Dermis lymphatic vessel endothelial cell (primary cell): ENCODE results near the gene FOXI1. TPM values are rescaled to one million over a fixed set of nuclear protein-coding genes. Genes with fewer than 3 reads are reported as not detected.

Experiments
- total RNA-seq: library from RNA; depleted of rRNA; stranded (reverse); fragments of >200 nt; gene quantifications from 2 replicates; pipeline ENCODE4 v1.2.1, GENCODE V29; 2014

FOXI1 gene
- not detected in 2 replicates for total RNA-seq

DNA sequence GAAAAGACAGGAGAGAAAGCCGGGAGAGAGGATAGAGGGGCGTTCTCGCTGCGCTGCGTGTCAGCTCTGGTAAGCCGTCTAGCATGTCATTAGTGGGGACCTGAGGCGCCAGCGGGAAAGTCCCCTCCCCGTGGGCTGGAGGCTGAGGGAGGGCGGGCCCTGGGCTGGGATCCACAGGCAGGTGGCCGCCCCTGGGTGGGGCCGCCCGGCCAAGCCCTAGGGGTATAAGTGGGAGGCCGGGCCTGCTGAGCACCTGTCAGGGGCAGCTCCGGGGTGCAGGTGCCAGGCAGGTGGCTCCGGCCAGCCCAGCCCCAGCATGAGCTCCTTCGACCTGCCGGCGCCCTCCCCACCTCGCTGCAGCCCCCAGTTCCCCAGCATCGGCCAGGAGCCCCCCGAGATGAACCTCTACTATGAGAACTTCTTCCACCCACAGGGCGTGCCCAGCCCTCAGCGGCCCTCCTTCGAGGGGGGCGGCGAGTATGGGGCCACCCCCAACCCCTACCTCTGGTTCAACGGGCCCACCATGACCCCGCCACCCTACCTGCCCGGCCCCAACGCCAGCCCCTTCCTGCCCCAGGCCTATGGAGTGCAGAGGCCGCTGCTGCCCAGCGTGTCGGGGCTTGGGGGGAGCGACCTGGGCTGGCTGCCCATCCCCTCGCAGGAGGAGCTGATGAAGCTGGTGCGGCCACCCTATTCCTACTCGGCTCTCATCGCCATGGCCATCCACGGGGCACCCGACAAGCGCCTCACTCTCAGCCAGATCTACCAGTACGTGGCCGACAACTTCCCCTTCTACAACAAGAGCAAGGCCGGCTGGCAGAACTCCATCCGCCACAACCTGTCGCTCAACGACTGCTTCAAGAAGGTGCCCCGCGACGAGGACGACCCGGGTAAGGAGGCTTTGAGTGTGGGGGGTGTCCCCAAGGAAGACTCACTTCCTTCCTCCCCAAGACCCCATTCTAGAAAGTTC is at the start of gene FOXI1:
TSS of gene FOXI1 (plus strand) at position 256 of the 970 bp plus-strand sequence. CDS start at position 317, 61 bp downstream.

Other genes with a start within 250 kb of the FOXI1 start
- 0.87 and 1.8 TPM in 2 replicates for gene INSYN2B, start 125.4 kb upstream of the FOXI1 start, total RNA-seq
- gene C5orf58, start 127.1 kb downstream of the FOXI1 start, total RNA-seq: not detected in 2 replicates
- gene LCP2, start 191.9 kb downstream of the FOXI1 start, total RNA-seq: not detected in 2 replicates